GM19467 (cell line): ENCODE measurements around the gene FCHO2.
"Not testable (repeated sequence)": the region's sequence is repeated elsewhere in the genome, so short reads cannot be mapped to it uniquely, and the experiment has no call there.

ENCODE experiments used
- ATAC-seq: cut with Tn5 transposase; IDR thresholded peaks from one replicate; pipeline ENCODE4 v1.9.1; 2021; ENCODE audit warnings: mild to moderate bottlenecking, moderate library complexity; ENCODE audit not compliant: unreplicated experiment

FCHO2 gene

GRCh38 chr5:72955768-72956323, at the start of gene FCHO2:
FCHO2 (plus strand) TSS chr5:72956041; CDS start chr5:72956097, 56 bp downstream.
- peak; percentile 93 for ATAC-seq

- no peak for ATAC-seq
These were observed 49.0 kb upstream of the FCHO2 start for GRCh38 chr5:72906806-72907205.

DNA sequence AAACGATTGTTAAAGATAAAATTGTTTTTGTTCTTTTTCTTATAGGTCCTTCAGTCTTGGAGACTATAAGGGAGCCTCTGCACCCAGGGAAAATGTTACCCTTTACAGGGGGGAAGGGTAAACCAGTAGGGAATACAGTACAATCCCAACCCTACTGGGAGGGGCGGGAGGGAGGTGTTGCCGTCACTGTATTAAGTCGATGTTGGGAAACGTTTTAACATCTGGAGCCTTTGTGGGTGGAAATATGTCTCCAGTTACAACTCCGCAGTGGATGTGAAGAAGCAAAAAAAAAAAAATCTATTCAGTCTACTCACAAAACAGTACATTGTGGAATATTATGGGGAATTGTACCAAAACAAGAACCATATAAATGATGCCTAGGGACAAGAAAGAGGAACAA, 47.2 kb upstream of the FCHO2 start:
- no peak for ATAC-seq

DNA sequence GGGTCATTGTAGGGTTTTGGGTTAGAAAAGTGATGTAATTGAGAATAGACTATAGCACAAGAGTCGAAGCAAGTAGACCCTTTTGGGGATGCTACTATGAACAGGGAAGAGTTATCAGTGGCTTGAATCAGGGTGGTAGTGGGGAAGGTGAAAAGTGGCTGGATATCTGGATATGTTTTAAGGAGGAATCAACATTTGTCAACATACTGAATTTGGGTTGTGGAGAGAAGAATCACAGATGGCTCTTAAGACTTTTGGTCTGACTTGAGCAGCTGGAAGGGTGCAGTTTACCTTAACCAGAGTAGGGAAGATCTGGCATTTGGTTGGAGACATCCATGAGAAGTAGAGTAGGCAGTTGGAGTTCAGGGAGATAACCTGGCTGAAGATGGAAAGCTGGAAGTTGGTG, 38.5 kb upstream of the FCHO2 start:
- ATAC-seq = no peak

DNA sequence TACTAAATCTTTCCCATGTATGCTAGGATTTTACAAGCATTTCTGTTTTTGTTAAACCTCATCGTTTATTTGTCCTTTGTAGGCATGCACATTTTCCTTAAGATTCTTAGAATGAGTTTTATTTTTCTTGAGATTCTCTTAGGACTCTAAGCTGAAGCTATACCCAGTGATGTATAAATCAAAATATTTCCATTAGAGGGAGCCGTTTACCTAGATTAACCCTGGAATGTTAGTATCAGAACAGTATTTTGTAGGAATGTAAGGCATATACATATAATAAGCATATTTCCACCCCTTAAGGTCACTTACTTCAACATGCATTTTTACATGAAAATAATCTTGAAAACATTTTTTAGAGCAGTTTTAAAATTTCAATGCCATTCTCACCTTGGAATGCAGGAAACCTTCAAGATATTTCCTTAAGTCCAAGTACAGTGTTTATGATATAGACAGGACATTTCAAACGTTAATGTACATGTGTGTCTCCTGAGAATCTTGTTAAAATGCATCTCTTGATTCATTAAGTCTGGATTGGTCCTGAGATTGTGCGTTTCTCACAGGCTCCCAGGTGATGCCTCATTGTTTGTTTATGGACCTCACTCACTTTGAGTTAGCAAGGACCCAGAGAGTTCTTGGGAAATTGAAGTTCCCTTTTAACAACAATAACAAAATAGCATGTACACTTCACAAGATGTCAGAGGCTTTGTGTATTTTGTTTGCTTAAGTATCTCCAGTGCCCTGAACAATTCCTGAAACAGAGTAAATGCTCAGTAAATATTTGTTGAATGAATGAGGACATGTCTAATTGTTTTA, 34.9 kb upstream of the FCHO2 start:
- ATAC-seq = no peak

- no peak for ATAC-seq
These were observed 34.0 kb upstream of the FCHO2 start for GRCh38 chr5:72921886-72922285.

GRCh38 chr5:72922422-72922821, 33.4 kb upstream of the FCHO2 start:
- no peak for ATAC-seq

GRCh38 chr5:72925336-72926010, 30.4 kb upstream of the FCHO2 start:
- no peak for ATAC-seq

DNA sequence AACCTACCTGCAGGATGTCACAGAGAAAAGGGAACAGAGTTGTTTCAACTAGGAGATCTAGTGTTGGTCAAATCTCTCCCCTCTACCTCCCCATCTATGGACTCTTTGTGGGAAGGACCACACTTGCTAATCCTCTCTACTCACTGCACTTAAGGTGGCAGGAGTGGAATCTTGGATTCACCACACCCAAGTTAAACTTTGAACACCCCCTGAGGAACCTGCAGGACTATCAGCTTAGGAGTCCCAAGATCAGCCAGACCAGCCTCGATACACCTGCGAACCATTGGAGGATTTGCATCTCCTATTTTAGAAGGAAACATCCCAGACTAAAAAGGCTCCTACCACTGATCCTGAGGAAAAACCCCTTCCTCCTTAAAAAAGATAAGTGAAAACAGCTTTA, 23.2 kb upstream of the FCHO2 start:
- not testable (repeated sequence) for ATAC-seq

GRCh38 chr5:72934953-72935725, 20.7 kb upstream of the FCHO2 start:
- ATAC-seq = not testable (repeated sequence)

DNA sequence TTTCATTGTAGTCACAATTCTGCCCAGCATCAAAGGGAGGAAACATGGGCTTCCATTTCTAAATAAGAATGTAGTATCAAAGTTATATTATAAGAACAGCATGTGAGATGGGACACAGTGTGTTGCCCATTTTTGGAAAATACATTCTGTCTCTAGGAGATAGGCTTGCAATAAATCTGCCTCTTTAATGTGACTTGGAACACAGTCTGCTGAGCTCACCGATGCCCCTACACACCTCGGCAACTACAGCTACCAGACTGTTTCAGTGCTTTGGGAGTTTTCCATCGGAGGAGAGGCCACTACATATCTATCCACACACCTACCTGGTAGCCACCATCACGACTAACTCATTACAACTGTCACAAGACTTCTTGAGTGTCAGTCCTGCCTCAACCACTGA, 18.9 kb upstream of the FCHO2 start:
- ATAC-seq = no peak

GRCh38 chr5:72937517-72938061, 18.3 kb upstream of the FCHO2 start:
- no peak for ATAC-seq

GRCh38 chr5:72938206-72938605, 17.6 kb upstream of the FCHO2 start:
- ATAC-seq = no peak

DNA sequence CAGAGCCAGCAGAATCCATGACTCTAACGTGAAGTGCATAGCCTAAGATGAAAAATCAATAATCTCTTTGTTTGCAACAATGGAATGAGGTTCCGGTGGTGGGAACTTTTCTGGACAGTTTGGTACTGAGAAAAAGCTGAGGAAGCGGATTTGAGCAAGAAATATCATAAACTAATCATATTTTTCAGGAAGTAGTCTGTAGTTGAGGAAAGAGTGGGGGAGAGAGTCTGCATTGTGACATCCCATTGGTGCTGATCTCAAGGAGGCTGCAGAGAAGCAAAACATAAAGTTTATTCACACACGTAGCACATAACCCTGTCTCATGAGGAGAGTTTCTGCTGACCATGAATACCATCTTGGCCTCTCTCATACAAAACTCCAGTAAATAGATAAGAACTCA, 15.8 kb upstream of the FCHO2 start:
- ATAC-seq = no peak

- no peak for ATAC-seq
These were observed 12.5 kb upstream of the FCHO2 start for GRCh38 chr5:72943307-72943706.

GRCh38 chr5:72947498-72947897, 8.3 kb upstream of the FCHO2 start:
- ATAC-seq = no peak

- no peak for ATAC-seq
These were observed 6.4 kb upstream of the FCHO2 start for GRCh38 chr5:72949481-72949880.

DNA sequence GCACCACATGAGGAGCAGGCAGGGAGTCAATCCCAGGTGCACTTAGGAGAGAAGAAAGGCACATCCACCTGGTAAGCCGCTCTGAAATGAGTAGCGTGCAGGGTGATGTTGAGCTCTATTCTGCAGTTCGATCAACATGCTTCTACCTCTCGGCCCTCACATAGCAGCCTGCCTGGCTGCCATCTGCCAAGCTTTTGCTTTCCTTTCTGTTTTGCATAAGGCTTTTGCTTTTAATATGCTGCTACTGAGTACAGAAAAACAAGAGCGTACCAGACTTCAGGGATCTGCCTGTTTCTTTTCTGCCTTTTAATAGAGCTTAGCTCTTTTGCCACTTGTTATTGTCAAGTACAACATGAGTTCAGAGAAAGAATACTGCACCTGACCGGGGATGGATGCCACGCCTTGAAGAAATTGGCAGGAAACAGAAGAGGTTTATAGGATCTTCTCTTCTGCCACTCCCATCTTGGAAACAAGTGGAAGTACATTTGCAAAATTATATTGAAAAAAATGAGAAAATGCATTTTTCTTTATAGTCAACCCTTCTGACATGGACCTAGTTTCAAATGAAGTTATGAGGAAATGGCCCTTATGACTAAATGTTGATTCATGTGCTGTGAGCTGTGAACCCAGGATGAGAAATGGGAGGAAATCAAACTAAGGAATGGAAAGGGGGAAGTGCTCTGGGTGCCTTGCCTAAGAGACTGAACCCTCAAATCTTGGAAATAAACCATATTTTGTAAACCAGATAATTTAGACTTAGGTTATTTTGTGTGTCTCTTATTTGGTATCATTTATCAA, 4.0 kb upstream of the FCHO2 start:
- no peak for ATAC-seq

GRCh38 chr5:72954389-72954788, 1.5 kb upstream of the FCHO2 start:
- no peak for ATAC-seq

DNA sequence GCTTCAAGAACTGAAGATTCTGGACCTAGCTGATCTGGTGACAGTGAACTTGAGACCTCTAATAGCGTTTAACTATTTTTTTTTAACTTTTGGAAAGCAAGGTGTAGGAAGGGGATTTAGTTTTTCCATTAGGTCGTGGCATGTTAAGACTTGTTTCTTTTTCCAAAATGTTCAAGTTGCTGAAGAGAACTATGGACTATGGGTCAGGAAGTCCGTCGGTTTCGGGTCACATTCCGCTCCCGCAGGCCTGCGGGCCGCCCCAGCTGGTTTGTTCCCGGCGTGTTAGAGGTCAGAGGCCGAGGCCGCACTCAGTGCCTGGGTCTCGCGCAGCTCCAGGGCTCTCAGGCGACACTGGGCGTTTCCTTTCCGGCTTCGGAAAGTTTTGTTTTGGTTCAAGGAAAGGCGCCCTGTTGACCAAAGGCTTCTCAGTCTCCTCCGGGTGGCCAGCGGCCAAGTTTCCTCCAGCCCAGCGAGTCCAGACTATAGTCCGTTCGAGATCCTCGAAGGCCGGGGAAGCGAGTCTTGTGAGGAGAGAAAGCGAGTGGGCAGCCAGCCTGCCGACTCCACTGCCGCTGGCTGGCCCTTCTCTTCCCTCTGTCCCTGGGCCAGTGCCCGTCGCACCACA, 586 bp upstream of the FCHO2 start:
- peak; percentile 38 for ATAC-seq
